Measurements from ENCODE around the gene SCAMP5.

The SCAMP5 gene

DNA sequence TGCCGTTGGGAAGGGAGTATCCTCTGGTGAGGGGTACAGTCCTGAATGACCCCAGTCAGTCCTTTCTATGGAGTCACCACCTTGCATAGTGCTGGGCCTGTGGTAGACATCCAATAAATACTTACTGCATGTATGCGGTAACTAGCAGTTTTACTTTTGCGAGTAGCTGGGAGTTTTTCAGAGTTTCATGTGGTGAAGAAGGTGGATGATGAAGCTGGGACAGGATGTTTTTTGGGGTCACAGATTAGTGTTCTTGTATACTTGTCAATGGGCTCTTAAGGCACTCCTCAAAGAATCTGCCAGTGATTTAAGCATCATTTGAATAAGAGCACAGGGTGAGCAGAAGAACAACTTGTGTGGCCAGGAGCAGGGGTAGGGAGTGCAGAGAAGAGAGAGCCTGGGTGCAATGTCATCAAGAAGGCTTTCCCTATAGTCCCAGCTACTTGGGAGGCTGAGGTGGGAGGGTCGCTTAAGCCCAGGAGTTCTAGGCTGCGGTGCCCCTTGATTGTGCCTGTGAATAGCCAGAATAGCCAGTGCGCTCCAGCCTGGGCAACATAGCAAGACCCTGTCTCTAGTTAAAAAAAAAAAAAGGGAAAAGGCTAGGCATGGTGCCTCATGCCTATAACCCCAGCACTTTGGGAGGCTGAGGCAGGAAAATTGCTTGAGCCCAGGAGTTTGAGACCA, 50.1 kb downstream of the SCAMP5 start:
- H3K27ac ChIP-seq, result peak overlapping the region; percentile 69; the same call in 1 of the 2 replicates
- TF ChIP-seq, protein P1, sequence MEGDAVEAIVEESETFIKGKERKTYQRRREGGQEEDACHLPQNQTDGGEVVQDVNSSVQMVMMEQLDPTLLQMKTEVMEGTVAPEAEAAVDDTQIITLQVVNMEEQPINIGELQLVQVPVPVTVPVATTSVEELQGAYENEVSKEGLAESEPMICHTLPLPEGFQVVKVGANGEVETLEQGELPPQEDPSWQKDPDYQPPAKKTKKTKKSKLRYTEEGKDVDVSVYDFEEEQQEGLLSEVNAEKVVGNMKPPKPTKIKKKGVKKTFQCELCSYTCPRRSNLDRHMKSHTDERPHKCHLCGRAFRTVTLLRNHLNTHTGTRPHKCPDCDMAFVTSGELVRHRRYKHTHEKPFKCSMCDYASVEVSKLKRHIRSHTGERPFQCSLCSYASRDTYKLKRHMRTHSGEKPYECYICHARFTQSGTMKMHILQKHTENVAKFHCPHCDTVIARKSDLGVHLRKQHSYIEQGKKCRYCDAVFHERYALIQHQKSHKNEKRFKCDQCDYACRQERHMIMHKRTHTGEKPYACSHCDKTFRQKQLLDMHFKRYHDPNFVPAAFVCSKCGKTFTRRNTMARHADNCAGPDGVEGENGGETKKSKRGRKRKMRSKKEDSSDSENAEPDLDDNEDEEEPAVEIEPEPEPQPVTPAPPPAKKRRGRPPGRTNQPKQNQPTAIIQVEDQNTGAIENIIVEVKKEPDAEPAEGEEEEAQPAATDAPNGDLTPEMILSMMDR (conservative IDR thresholded peaks at IDR 0.05), result no peak
- no peak for TF ChIP-seq ZFX (IDR thresholded peaks at IDR 0.05)

DNA sequence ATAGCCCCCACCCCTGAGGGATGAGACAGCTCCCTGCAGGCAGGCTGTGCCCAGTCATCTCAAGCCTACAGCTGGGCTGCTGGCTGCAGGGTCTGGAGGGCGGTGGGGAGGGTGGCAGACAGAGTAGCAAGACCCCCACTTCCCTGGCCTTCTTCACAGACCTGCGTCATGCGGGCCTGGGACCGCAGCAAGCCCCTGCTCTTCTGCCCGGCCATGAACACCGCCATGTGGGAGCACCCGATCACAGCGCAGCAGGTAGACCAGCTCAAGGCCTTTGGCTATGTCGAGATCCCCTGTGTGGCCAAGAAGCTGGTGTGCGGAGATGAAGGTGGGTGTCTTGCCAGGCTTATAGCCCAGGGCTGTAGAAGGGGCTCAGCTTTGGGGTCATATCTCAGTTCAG, 53.0 kb downstream of the SCAMP5 start:
- TF ChIP-seq, protein P1 (conservative IDR thresholded peaks at IDR 0.05), result no peak
- no peak for TF ChIP-seq ZFX (IDR thresholded peaks at IDR 0.05)
- H3K27ac ChIP-seq, result peak overlapping the region; percentile 3; the same call in 1 of the 2 replicates

DNA sequence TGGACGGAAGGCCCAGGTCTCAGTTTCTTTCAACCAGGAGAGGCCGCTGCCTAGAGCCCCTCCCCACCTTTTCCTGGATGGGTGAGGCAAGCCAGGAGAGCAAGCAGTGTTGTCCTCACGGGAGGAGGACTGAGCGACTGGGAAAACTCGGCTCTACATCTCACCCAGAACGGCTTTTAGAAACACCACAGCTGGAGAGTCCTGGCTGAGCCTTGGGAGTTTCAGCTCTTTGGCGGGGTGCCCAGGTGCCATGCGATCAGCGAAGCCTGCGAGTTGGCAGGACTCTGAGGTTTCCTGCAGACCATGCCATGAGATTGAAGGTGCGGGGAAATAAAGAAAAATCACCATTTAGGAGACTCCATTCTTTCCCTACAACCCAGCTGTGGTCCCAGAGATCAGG, 54.0 kb downstream of the SCAMP5 start:
- TF ChIP-seq, protein P1 (conservative IDR thresholded peaks at IDR 0.05), result no peak
- no peak for TF ChIP-seq ZFX (IDR thresholded peaks at IDR 0.05)
- H3K27ac ChIP-seq, result peak overlapping the region; percentile 3

DNA sequence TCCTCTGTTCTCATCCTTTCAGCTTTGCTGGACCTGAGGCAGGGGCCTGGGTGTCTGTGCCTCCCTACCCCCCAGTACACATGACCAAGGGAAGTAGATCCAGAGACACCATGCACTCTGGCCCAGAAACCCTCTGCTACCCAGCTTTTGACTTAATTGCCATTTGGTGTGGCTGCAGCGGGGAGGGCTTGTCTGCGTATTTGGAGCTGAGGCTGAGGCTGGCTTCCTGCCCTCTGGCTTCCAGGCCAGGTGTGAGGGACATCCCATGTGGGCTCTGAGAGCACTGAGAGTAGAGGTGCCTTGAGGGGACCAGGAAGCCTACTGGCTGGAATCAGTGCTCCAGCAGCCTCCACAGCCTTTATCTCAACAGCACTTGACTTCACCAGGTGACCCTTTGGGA, 54.9 kb downstream of the SCAMP5 start:
- H3K27ac ChIP-seq, result no peak overlapping the region
- no peak for TF ChIP-seq ZFX (IDR thresholded peaks at IDR 0.05)
- TF ChIP-seq, protein P1 (conservative IDR thresholded peaks at IDR 0.05), result no peak

DNA sequence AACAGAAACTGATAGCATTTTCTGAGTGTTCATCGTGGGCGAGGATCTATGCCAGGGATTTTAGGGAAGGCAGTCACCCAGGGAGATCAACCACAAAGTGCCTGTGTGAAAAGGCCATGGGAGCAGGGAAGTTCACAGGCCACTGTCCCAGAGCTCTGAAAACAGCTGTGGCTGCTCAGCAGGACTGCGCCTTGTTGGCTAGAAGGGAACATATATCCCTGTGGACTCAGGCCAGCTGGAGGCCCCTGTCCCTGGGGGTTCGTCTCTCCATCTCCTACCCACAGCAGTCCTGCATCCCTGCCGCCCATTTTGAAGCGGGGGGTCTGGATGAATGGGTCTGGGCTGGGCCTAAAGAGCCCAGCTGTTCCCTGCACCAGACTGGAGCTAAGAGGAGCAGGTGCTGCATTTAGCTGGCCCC, 55.8 kb downstream of the SCAMP5 start:
- TF ChIP-seq, protein P1 (conservative IDR thresholded peaks at IDR 0.05), result no peak
- TF ChIP-seq ZFX (IDR thresholded peaks at IDR 0.05), result no peak
- no peak overlapping the region for H3K27ac ChIP-seq

DNA sequence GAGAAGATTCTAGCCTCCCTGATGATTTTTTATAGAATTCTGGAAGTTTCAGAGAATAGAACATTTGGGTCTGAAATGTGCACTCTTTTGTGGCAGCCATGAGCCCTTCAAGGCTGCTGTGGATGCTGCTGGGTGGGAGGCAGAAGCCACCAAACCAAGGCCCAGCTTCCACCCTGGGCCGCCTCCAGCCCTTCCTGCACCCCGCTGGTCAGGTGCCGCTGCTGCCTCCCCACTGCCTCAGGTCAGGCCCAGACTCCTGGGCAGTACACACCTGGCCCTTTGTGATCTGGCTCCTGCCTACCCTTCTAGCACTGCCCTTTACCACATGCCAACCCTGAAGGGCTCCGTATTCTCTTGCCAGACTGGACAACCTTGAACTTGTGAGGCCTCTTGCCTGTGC, 56.3 kb downstream of the SCAMP5 start:
- H3K27ac ChIP-seq, result no peak overlapping the region
- no peak for TF ChIP-seq ZFX (IDR thresholded peaks at IDR 0.05)
- TF ChIP-seq, protein P1 (conservative IDR thresholded peaks at IDR 0.05), result no peak

DNA sequence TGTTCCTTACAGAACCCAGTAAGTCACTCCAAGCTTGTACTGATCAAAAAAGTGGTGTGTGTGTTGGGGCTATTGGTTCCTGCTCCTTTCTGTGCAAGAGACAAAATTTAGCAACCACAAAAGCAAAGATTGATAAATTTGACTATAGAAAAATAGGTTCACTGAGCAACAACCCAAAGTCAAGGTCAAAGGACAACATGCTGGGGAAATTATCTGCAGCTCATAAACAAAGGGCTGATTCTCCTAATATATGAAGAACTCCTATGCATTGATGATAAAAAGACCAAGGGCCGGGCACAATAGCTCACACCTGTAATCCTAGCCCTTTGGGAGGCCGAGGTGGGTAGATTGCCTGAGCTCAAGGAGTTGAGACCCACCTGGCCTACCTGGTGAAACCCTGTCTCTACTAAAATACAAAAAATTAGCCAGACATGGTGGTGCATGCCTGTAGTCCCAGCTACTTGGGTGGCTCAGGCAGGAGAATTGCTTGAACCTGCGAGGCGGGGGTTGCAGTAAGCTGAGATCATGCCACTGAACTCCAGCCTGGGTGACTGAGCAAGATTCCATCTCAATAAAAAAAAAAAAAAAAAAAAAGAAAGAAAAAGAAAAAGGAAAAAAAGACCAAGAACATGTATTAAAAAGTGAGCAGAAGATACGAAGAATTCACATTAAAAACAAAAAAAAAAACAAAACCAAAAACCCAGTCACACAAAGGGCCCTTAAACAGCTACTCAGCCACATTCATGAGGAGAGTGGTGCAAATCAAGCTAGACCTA, 57.8 kb downstream of the SCAMP5 start:
- no peak overlapping the region; the same call in 1 of the 2 replicates for H3K27ac ChIP-seq
- TF ChIP-seq ZFX (IDR thresholded peaks at IDR 0.05), result no peak
- TF ChIP-seq, protein P1 (conservative IDR thresholded peaks at IDR 0.05), result no peak

Measured in C4-2B (cell line).